ENCODE measurements around the gene NOX3. TPM values are rescaled to one million over a fixed set of nuclear protein-coding genes. Genes with fewer than 3 reads are reported as not detected.

The NOX3 gene
- total RNA-seq, 3 donors from 2014 or later, result not detected

DNA sequence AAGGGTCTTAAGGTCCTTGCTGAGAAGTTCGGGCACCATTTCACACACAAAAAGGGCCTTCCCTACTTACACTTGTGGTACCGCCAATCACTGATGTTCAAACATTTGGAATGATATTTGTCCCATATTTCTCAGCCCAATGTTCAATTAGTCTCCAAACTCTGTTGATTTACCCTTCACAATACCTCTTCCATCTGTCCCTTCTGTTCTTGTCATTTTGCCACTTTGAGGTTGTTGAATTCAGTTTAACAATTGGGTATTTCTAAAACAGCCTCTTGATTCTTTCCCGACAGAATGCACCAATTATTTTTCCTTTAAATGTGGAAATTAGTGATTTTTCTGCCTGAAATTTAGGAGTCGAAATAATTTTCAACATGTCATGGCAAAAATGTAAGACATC lies 46.2 kb downstream of the NOX3 start:
- no peak for ATAC-seq
- Histone ChIP-seq H3K4me3 (no peak overlapping the region), H3K4me1 (ENCODE audit: low read depth) (no peaks in the 10 kb centered on the region), H3K36me3 (ENCODE audit: low read depth) (no peaks in the 10 kb centered on the region), H3K9me3 (no peaks in the 10 kb centered on the region)
- DNase-seq, result no peak
- intact Hi-C loops (cut with DNase I, micrococcal nuclease), result no loop called here
- TF ChIP-seq, protein P1, sequence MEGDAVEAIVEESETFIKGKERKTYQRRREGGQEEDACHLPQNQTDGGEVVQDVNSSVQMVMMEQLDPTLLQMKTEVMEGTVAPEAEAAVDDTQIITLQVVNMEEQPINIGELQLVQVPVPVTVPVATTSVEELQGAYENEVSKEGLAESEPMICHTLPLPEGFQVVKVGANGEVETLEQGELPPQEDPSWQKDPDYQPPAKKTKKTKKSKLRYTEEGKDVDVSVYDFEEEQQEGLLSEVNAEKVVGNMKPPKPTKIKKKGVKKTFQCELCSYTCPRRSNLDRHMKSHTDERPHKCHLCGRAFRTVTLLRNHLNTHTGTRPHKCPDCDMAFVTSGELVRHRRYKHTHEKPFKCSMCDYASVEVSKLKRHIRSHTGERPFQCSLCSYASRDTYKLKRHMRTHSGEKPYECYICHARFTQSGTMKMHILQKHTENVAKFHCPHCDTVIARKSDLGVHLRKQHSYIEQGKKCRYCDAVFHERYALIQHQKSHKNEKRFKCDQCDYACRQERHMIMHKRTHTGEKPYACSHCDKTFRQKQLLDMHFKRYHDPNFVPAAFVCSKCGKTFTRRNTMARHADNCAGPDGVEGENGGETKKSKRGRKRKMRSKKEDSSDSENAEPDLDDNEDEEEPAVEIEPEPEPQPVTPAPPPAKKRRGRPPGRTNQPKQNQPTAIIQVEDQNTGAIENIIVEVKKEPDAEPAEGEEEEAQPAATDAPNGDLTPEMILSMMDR (IDR thresholded peaks at IDR 0.05), result no peak

DNA sequence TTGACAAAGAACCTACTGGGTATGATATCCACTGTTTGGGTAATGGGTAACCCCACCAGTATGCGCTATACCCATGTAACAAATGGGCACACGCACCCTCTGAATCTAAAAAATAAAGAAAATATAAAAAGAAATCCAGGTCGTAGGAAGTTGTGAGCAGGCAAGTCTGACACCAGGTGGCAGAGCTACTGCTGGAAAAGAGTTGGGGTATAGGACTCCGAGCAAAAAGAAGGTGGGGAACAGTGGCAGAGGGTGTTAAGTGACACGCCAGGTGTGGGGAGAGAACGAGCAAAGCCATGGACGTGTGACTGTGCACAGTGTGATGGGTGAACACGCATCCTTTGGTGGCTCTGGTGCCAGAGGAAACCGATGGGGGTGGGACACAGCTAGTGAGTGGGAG lies 46.7 kb downstream of the NOX3 start:
- Histone ChIP-seq H3K4me3 (no peak overlapping the region), H3K4me1 (ENCODE audit: low read depth) (no peaks in the 10 kb centered on the region), H3K36me3 (ENCODE audit: low read depth) (no peaks in the 10 kb centered on the region), H3K9me3 (no peaks in the 10 kb centered on the region)
- ATAC-seq (no peak), DNase-seq (no peak)
- intact Hi-C loops (cut with DNase I, micrococcal nuclease), result no loop called here
- TF ChIP-seq, protein P1 (IDR thresholded peaks at IDR 0.05), result no peak

DNA sequence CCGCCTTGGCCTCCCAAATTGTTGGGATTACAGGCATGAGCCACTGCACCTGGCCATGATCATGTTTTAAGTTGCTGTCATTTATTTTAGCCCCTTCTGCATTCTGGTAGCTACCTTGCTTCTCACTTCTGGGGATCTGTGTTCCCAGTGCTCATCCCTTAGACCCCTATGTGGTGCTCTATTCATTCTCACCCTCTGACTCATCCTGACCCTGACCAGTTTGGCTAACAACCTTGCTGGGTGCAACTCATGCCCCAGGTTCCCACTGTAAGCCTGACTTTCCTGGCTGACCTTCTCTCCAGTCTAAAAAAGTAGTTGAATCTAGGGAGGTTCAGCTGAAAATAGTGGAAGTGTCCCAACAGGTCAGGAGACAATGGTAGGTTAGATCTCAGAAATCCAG lies 47.4 kb downstream of the NOX3 start:
- ATAC-seq (no peak), DNase-seq (no peak)
- H3K36me3 ChIP-seq (ENCODE audit: low read depth), result no peaks in the 10 kb centered on the region
- H3K4me1 ChIP-seq (ENCODE audit: low read depth), result no peaks in the 10 kb centered on the region
- no peaks in the 10 kb centered on the region for H3K9me3 ChIP-seq
- intact Hi-C loops (cut with DNase I, micrococcal nuclease), result no loop called here
- H3K4me3 ChIP-seq, result no peak overlapping the region
- TF ChIP-seq, protein P1 (IDR thresholded peaks at IDR 0.05), result no peak

DNA sequence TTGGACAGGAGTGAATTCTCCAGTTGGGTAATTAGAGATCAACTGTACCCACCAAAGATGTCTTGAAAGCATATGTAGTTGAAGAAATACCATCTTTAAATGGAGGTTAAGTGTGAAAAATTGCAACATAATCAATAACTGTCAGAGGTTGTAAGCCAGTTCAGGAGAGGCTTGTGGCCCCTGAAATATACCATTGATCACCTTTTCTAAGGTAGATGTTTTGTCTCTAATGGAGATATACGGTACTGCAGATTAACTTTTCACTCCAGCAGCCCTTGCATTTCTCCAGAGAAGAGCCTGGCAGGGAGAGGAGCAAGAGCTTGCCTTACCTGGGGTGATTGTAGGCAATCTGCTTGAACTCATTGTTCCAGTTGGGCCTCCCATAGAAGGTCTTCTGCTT lies 48.8 kb downstream of the NOX3 start:
- ATAC-seq (no peak), DNase-seq (no peak)
- Histone ChIP-seq H3K4me1 (ENCODE audit: low read depth) (no peaks in the 10 kb centered on the region), H3K9me3 (no peaks in the 10 kb centered on the region), H3K36me3 (ENCODE audit: low read depth) (no peaks in the 10 kb centered on the region), H3K4me3 (no peak overlapping the region)
- TF ChIP-seq, protein P1 (IDR thresholded peaks at IDR 0.05), result no peak
- intact Hi-C loops (cut with DNase I, micrococcal nuclease), result no loop called here

DNA sequence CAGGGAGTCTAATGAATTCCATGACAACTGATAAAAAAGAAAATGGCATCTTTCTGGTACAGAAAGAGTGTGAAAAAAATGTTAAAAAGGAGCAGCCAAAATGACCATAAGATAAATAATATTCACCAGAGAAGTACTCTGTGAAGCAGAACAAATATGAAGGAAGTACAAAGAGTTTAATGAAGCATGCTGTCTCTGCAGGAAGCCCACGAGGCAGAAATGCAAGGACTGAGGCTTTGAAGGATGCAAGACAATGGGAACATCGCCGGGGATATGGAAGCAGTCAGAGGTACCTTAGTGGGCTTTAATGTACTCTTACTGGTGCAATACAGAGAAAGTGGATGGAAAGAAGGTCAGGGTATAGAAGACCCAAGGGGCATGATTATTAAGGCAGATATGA lies 50.7 kb downstream of the NOX3 start:
- Histone ChIP-seq H3K4me3 (no peak overlapping the region), H3K36me3 (ENCODE audit: low read depth) (no peaks in the 10 kb centered on the region), H3K9me3 (no peaks in the 10 kb centered on the region), H3K4me1 (ENCODE audit: low read depth) (no peaks in the 10 kb centered on the region)
- DNase-seq (no peak), ATAC-seq (no peak)
- TF ChIP-seq, protein P1 (IDR thresholded peaks at IDR 0.05), result no peak
- intact Hi-C loops (cut with DNase I, micrococcal nuclease), result no loop called here

DNA sequence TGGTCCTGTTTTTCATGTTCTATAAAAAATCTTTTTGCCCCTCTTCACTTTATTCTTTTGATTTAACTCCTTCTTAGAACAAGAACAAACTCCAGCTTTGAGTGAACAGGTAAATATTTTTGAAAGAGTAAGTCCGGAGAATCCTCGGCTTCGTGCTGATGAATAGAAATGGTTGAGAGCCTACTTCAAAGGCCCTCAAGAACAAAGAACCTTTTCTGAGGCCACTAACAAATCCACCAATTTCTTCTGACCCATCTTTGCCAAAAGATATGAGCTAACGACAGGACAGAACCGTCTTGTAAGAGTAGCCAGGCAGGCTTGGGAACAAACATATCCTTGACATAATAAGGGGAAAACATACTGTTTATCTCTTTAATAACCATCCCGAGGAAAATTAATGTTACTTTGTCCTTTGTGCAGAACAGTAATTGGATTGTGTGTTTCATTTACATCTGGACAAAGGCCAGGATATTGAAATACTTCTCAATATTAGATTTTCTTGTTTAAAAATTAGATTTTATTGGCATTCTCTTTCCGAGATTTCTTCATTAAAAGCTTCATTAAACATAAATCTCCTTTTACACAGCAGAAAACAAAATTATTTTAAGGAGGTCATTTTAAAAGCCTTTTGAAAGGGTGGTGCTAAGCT lies 52.9 kb downstream of the NOX3 start:
- Histone ChIP-seq H3K4me1 (ENCODE audit: low read depth) (no peaks in the 10 kb centered on the region), H3K4me3 (no peak overlapping the region), H3K9me3 (no peaks in the 10 kb centered on the region), H3K36me3 (ENCODE audit: low read depth) (no peaks in the 10 kb centered on the region)
- TF ChIP-seq, protein P1 (IDR thresholded peaks at IDR 0.05), result no peak
- ATAC-seq (no peak), DNase-seq (no peak)
- intact Hi-C loops (cut with DNase I, micrococcal nuclease), result no loop called here
